RCC 7860 (cell line): ENCODE data around the gene PTPN5.

Experiments used
- DNase-seq: peaks from one replicate; pipeline ENCODE4 v3.0.0-alpha.2; 2015; ENCODE audit warnings: low spot score
- FAIRE-seq: peaks from 2 replicates; lab custom pipeline; 2012; peaks lifted over from hg19 to GRCh38; lab: Jason Lieb, UNC

The PTPN5 gene

GRCh38 chr11:18713646-18714442, 77.8 kb downstream of the PTPN5 start:
- FAIRE-seq, result no peak
- no peak for DNase-seq

- DNase-seq (no peak), FAIRE-seq (no peak)
Measured at GRCh38 chr11:18710545-18710944, 81.1 kb downstream of the PTPN5 start.

- DNase-seq, result no peak
- FAIRE-seq, result no peak
Measured at GRCh38 chr11:18709414-18709813, 82.2 kb downstream of the PTPN5 start.

GRCh38 chr11:18707811-18708340, 83.7 kb downstream of the PTPN5 start:
- no peak for DNase-seq
- no peak for FAIRE-seq

- DNase-seq, result no peak
- FAIRE-seq, result no peak
Measured at GRCh38 chr11:18706330-18707243, 85.0 kb downstream of the PTPN5 start.

- DNase-seq (no peak), FAIRE-seq (no peak)
Measured at GRCh38 chr11:18705651-18706281, 85.8 kb downstream of the PTPN5 start.

- no peak for DNase-seq
- no peak for FAIRE-seq
Measured at GRCh38 chr11:18704698-18705097, 86.9 kb downstream of the PTPN5 start.

- no peak for DNase-seq
- no peak for FAIRE-seq
Measured at GRCh38 chr11:18704045-18704645, 87.5 kb downstream of the PTPN5 start.

GRCh38 chr11:18703001-18703763, 88.4 kb downstream of the PTPN5 start:
- no peak for FAIRE-seq
- DNase-seq, result no peak

GRCh38 chr11:18701614-18702216, 89.9 kb downstream of the PTPN5 start:
- DNase-seq (no peak), FAIRE-seq (no peak)

- DNase-seq (no peak), FAIRE-seq (no peak)
Measured at GRCh38 chr11:18700872-18701271, 90.7 kb downstream of the PTPN5 start.

- FAIRE-seq (no peak), DNase-seq (no peak)
Measured at GRCh38 chr11:18700375-18700774, 91.2 kb downstream of the PTPN5 start.

GRCh38 chr11:18699848-18700261, 91.7 kb downstream of the PTPN5 start:
- no peak for DNase-seq
- no peak for FAIRE-seq

- DNase-seq (no peak), FAIRE-seq (no peak)
Measured at GRCh38 chr11:18699269-18699596, 92.4 kb downstream of the PTPN5 start.

GRCh38 chr11:18698341-18699268, 93.0 kb downstream of the PTPN5 start, which contains the start of gene TMEM86A:
Gene TMEM86A (plus strand): TSS chr11:18698779. CDS start chr11:18698887, 108 bp downstream.
- FAIRE-seq (no peak), DNase-seq (peak; percentile 22)

GRCh38 chr11:18697576-18697975, 94.0 kb downstream of the PTPN5 start:
- FAIRE-seq, result no peak
- no peak for DNase-seq

- DNase-seq (no peak), FAIRE-seq (no peak)
Measured at GRCh38 chr11:18696638-18697225, 94.9 kb downstream of the PTPN5 start.
